HUES48 (cell line): ENCODE data around the gene SUGP2.

Source experiments
- H3K27ac ChIP-seq: one replicate; pipeline ENCODE4 v1.7.0; 2013; ENCODE audit warnings: low read depth, low read length, inconsistent platforms
- H3K27me3 ChIP-seq: 2 replicates; pipeline ENCODE4 v1.6.1; 2013; ENCODE audit warnings: mild to moderate bottlenecking, low read length; ENCODE audit not compliant: control insufficient read depth, insufficient read depth
- H3K36me3 ChIP-seq: 2 replicates; pipeline ENCODE4 v1.6.1; 2013; ENCODE audit warnings: low read length; ENCODE audit not compliant: control insufficient read depth, insufficient read depth
- H3K4me1 ChIP-seq: 2 replicates; pipeline ENCODE4 v1.6.1; 2013; ENCODE audit warnings: mild to moderate bottlenecking, low read length; ENCODE audit not compliant: control insufficient read depth, insufficient read depth
- H3K4me3 ChIP-seq: 2 replicates; pipeline ENCODE4 v1.5.1; 2013; ENCODE audit warnings: mild to moderate bottlenecking, low read depth, low read length
- H3K9ac ChIP-seq: 2 replicates; pipeline ENCODE4 v1.6.1; 2013; ENCODE audit warnings: mild to moderate bottlenecking, low read depth, low read length, moderate library complexity
- H3K9me3 ChIP-seq: 2 replicates; pipeline ENCODE4 v1.6.1; 2013; ENCODE audit warnings: low read length; ENCODE audit not compliant: control insufficient read depth, insufficient read depth

The SUGP2 gene

GRCh38 chr19:18999896-19000620 lies 33.3 kb downstream of the SUGP2 start:
- H3K9me3 ChIP-seq, result no peaks in the 10 kb centered on the region
- no peak overlapping the region for H3K9ac ChIP-seq
- H3K27me3 ChIP-seq, result no peaks in the 10 kb centered on the region
- no peak overlapping the region for H3K27ac ChIP-seq
- H3K36me3 ChIP-seq, result peaks cover 72% of the 10 kb centered on the region
- H3K4me1 ChIP-seq, result no peaks in the 10 kb centered on the region
- no peak overlapping the region for H3K4me3 ChIP-seq

GRCh38 chr19:18999016-18999758 lies 34.1 kb downstream of the SUGP2 start:
- no peak overlapping the region for H3K27ac ChIP-seq
- peaks cover 72% of the 10 kb centered on the region for H3K36me3 ChIP-seq
- H3K4me3 ChIP-seq, result no peak overlapping the region
- no peaks in the 10 kb centered on the region for H3K4me1 ChIP-seq
- no peak overlapping the region for H3K9ac ChIP-seq
- H3K27me3 ChIP-seq, result no peaks in the 10 kb centered on the region
- no peaks in the 10 kb centered on the region for H3K9me3 ChIP-seq

GRCh38 chr19:18998276-18998675 lies 35.0 kb downstream of the SUGP2 start:
- Histone ChIP-seq H3K36me3 (peaks cover 72% of the 10 kb centered on the region), H3K9me3 (no peaks in the 10 kb centered on the region), H3K4me1 (no peaks in the 10 kb centered on the region), H3K27ac (no peak overlapping the region), H3K27me3 (no peaks in the 10 kb centered on the region), H3K9ac (no peak overlapping the region), H3K4me3 (no peak overlapping the region)

- Histone ChIP-seq H3K27ac (no peak overlapping the region), H3K27me3 (no peaks in the 10 kb centered on the region), H3K4me1 (no peaks in the 10 kb centered on the region), H3K9me3 (no peaks in the 10 kb centered on the region), H3K36me3 (peaks cover 72% of the 10 kb centered on the region), H3K4me3 (no peak overlapping the region), H3K9ac (no peak overlapping the region)
These were observed 36.4 kb downstream of the SUGP2 start for GRCh38 chr19:18996796-18997394.

- Histone ChIP-seq H3K9me3 (no peaks in the 10 kb centered on the region), H3K4me1 (no peaks in the 10 kb centered on the region), H3K9ac (no peak overlapping the region), H3K27me3 (no peaks in the 10 kb centered on the region), H3K4me3 (no peak overlapping the region), H3K36me3 (peaks cover 71% of the 10 kb centered on the region), H3K27ac (no peak overlapping the region)
These were observed 37.0 kb downstream of the SUGP2 start for GRCh38 chr19:18996351-18996750.

- Histone ChIP-seq H3K9ac (no peak overlapping the region), H3K4me3 (no peak overlapping the region), H3K27me3 (no peaks in the 10 kb centered on the region), H3K36me3 (peaks cover 69% of the 10 kb centered on the region), H3K4me1 (no peaks in the 10 kb centered on the region), H3K27ac (no peak overlapping the region), H3K9me3 (no peaks in the 10 kb centered on the region)
These were observed 37.5 kb downstream of the SUGP2 start for GRCh38 chr19:18995804-18996241.

- no peaks in the 10 kb centered on the region for H3K4me1 ChIP-seq
- H3K4me3 ChIP-seq, result no peak overlapping the region
- H3K27ac ChIP-seq, result no peak overlapping the region
- H3K27me3 ChIP-seq, result no peaks in the 10 kb centered on the region
- H3K9me3 ChIP-seq, result no peaks in the 10 kb centered on the region
- H3K36me3 ChIP-seq, result peaks cover 42% of the 10 kb centered on the region
- no peak overlapping the region for H3K9ac ChIP-seq
These were observed 40.2 kb downstream of the SUGP2 start for GRCh38 chr19:18993115-18993514.

GRCh38 chr19:18992696-18993095 lies 40.6 kb downstream of the SUGP2 start:
- no peaks in the 10 kb centered on the region for H3K27me3 ChIP-seq
- no peaks in the 10 kb centered on the region for H3K9me3 ChIP-seq
- no peaks in the 10 kb centered on the region for H3K4me1 ChIP-seq
- H3K9ac ChIP-seq, result no peak overlapping the region
- peaks cover 38% of the 10 kb centered on the region for H3K36me3 ChIP-seq
- H3K27ac ChIP-seq, result no peak overlapping the region
- H3K4me3 ChIP-seq, result no peak overlapping the region

GRCh38 chr19:18991468-18991867 lies 41.8 kb downstream of the SUGP2 start:
- H3K27me3 ChIP-seq, result no peaks in the 10 kb centered on the region
- no peak overlapping the region for H3K4me3 ChIP-seq
- H3K9ac ChIP-seq, result no peak overlapping the region
- peaks cover 38% of the 10 kb centered on the region for H3K36me3 ChIP-seq
- no peaks in the 10 kb centered on the region for H3K9me3 ChIP-seq
- no peaks in the 10 kb centered on the region for H3K4me1 ChIP-seq
- H3K27ac ChIP-seq, result no peak overlapping the region

GRCh38 chr19:18991006-18991405 lies 42.3 kb downstream of the SUGP2 start:
- H3K9ac ChIP-seq, result no peak overlapping the region
- no peaks in the 10 kb centered on the region for H3K27me3 ChIP-seq
- H3K4me3 ChIP-seq, result no peak overlapping the region
- H3K9me3 ChIP-seq, result no peaks in the 10 kb centered on the region
- no peaks in the 10 kb centered on the region for H3K4me1 ChIP-seq
- H3K36me3 ChIP-seq, result peaks cover 38% of the 10 kb centered on the region
- no peak overlapping the region for H3K27ac ChIP-seq

- no peaks in the 10 kb centered on the region for H3K4me1 ChIP-seq
- H3K36me3 ChIP-seq, result peaks cover 33% of the 10 kb centered on the region
- H3K9ac ChIP-seq, result no peak overlapping the region
These were observed 43.1 kb downstream of the SUGP2 start for GRCh38 chr19:18990128-18990708.

More at GRCh38 chr19:18990128-18990708, 43.1 kb downstream of the SUGP2 start:
- Histone ChIP-seq H3K27me3 (no peaks in the 10 kb centered on the region), H3K4me3 (no peak overlapping the region), H3K27ac (no peak overlapping the region), H3K9me3 (no peaks in the 10 kb centered on the region)
